Fibroblast of the aortic adventitia (primary cell): ENCODE data around the gene EXOC3L1. TPM values are rescaled to one million over a fixed set of nuclear protein-coding genes. Genes with fewer than 3 reads are reported as not detected.

Source experiments
- DNase-seq: peaks from one replicate; pipeline ENCODE4 v3.0.0-alpha.2; 2010; ENCODE audit warnings: low read depth
- H3K4me3 ChIP-seq: 2 replicates; pipeline ENCODE4 v1.5.1; 2011; ENCODE audit warnings: low read depth, mild to moderate bottlenecking, control low read depth, low read length, moderate library complexity
- total RNA-seq: library from RNA; depleted of rRNA; stranded (reverse); fragments of >200 nt; gene quantifications from 2 replicates; pipeline ENCODE4 v1.2.3, GENCODE V29; 2012; ENCODE audit warnings: low replicate concordance
- TF ChIP-seq, protein P1 (sequence below): IDR thresholded peaks from 2 replicates; pipeline ENCODE4 v1.5.1; 2011; ENCODE audit warnings: mild to moderate bottlenecking, low read length, control low read depth, inconsistent platforms; ENCODE audit not compliant: insufficient read depth

EXOC3L1 gene
- total RNA-seq, 1 donor, result not detected

GRCh38 chr16:67174706-67175231, 15.2 kb downstream of the EXOC3L1 start:
- TF ChIP-seq, protein P1, sequence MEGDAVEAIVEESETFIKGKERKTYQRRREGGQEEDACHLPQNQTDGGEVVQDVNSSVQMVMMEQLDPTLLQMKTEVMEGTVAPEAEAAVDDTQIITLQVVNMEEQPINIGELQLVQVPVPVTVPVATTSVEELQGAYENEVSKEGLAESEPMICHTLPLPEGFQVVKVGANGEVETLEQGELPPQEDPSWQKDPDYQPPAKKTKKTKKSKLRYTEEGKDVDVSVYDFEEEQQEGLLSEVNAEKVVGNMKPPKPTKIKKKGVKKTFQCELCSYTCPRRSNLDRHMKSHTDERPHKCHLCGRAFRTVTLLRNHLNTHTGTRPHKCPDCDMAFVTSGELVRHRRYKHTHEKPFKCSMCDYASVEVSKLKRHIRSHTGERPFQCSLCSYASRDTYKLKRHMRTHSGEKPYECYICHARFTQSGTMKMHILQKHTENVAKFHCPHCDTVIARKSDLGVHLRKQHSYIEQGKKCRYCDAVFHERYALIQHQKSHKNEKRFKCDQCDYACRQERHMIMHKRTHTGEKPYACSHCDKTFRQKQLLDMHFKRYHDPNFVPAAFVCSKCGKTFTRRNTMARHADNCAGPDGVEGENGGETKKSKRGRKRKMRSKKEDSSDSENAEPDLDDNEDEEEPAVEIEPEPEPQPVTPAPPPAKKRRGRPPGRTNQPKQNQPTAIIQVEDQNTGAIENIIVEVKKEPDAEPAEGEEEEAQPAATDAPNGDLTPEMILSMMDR, result no peak
- H3K4me3 ChIP-seq, result peak overlapping the region; percentile 55
- no peak for DNase-seq

GRCh38 chr16:67173808-67174705, 15.9 kb downstream of the EXOC3L1 start:
- TF ChIP-seq, protein P1, result peak; percentile 14
- H3K4me3 ChIP-seq, result peak overlapping the region; percentile 55
- DNase-seq, result peak; percentile 72

DNA sequence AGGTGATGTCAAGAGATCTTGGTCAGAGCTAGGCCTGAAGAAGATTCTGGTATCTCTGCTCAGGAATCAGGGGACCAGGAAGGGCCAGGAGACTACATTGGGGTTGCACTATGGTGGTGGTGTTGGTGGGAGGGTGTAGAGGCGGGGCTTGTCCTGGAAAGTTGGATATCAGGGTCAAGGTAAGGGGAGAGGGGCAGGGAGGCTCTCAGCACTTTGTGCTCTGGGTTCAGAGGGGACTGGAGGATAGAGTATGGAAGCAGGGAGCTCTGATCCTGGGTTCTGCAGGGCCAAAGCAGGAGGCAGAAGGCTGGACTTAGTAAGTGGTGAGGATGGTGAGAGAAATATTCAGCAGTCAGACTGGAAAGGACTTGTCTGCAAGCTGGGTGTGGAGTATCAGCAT, 16.6 kb downstream of the EXOC3L1 start:
- H3K4me3 ChIP-seq, result peak overlapping the region; percentile 55
- TF ChIP-seq, protein P1, result no peak
- DNase-seq, result no peak

DNA sequence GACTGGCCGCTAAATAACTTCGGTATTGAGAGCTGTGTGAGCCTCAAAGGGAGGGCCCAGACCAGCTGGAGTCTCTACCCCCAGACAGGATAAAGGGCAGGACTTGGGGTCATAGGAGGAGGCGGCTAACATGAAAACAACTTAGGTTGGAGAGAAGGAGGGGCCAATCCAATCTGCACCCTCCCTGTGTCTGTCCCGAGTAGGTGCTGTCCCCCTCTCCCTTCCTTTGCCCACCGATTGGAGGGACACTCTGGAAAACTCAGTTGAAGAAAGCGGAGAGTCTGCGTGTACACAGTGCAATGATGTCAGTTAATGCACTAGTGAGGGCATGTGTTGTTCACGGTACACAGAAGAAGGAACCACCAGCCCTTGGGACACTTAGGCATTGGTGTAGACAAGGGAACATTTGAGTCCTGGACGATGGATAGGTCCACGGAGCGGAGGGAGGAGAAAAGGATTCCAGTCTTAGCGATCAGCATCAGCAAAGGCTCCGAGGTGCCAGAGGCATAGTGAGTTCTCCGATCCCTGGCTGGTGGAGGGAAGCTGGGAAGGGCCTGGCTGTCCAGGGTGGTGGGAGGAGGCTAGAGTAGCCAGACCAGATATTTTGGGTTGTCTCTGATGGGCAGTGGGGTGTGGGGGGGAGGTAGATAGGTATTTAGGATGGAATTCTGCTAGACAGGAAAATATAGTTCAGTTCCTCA, 18.8 kb downstream of the EXOC3L1 start:
- DNase-seq, result peak; percentile 43
- TF ChIP-seq, protein P1, result no peak
- H3K4me3 ChIP-seq, result peak overlapping the region; percentile 65

GRCh38 chr16:67170168-67170948, 19.6 kb downstream of the EXOC3L1 start, which contains the start of gene NOL3:
Gene NOL3 (plus strand): TSS chr16:67170538.
- H3K4me3 ChIP-seq, result peak within 1 kb of the TSS; percentile 65
- TF ChIP-seq, protein P1, result no peak
- DNase-seq, result peak; percentile 85

- no peak for DNase-seq
- H3K4me3 ChIP-seq, result peak overlapping the region; percentile 65
- TF ChIP-seq, protein P1, result peak; percentile 67
Measured at GRCh38 chr16:67169642-67170167, 20.2 kb downstream of the EXOC3L1 start.
